ENCODE data around the gene MTCL1.

GRCh38 chr18:8699948-8700347 is 5.4 kb upstream of the MTCL1 start:
- no peak for TF ChIP-seq CTCF (IDR thresholded peaks at IDR 0.05 in 2 of 3, conservative IDR thresholded peaks at IDR 0.05 in 1 of 3; ENCODE audit: borderline replicate concordance in 1 of 3, insufficient read depth in 1 of 3, low read depth in 2 of 3, low read length in 2 of 3)
- TF ChIP-seq POLR2AphosphoS5 (IDR thresholded peaks at IDR 0.05; ENCODE audit: low read depth, low read length): no peak
- no peak for TF ChIP-seq REST (IDR thresholded peaks at IDR 0.05; ENCODE audit: low read depth)
- no peak for TF ChIP-seq YY1 (IDR thresholded peaks at IDR 0.05; ENCODE audit: extremely low read depth, insufficient replicate concordance, low read depth, low read length)
- TF ChIP-seq EZH2 (IDR thresholded peaks at IDR 0.05): no peak
- TF ChIP-seq CEBPB (IDR thresholded peaks at IDR 0.05; ENCODE audit: low read depth): no peak
- no peak for TF ChIP-seq TCF7L2 (IDR thresholded peaks at IDR 0.05; ENCODE audit: borderline replicate concordance, extremely low read depth, insufficient read depth, insufficient read length)
- no peak for TF ChIP-seq ZBTB33 (IDR thresholded peaks at IDR 0.05; ENCODE audit: extremely low read depth, insufficient replicate concordance, low read length)

All from HCT116 (cell line).